GF-D8 (cell line): ENCODE measurements around the gene MAP1B.

Experiments
- DNase-seq: peaks from one replicate; lab custom pipeline; 2025; lab: John Stamatoyannopoulos, UW

The MAP1B gene

DNA sequence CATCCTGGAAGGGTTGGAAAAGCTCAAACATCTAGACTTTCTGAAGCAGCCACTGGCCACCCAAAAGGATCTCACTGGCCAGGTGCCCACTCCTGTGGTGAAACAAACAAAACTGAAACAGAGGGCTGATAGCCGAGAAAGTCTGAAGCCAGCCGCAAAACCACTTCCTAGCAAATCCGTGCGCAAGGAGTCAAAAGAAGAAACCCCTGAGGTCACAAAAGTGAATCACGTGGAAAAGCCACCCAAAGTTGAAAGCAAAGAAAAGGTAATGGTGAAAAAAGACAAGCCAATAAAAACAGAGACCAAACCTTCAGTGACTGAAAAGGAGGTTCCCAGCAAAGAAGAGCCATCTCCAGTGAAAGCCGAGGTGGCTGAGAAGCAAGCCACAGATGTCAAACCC lies 87.6 kb downstream of the MAP1B start:
- DNase-seq: no peak

DNA sequence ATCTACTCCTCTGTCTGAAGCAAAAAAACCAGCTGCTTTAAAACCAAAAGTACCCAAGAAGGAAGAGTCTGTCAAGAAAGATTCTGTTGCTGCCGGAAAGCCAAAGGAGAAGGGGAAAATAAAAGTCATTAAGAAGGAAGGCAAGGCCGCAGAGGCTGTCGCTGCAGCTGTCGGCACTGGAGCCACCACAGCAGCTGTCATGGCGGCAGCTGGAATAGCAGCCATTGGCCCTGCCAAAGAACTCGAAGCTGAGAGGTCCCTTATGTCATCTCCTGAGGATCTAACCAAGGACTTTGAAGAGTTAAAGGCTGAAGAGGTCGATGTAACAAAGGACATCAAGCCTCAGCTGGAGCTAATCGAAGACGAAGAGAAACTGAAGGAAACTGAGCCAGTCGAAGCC lies 88.3 kb downstream of the MAP1B start:
- DNase-seq: no peak

DNA sequence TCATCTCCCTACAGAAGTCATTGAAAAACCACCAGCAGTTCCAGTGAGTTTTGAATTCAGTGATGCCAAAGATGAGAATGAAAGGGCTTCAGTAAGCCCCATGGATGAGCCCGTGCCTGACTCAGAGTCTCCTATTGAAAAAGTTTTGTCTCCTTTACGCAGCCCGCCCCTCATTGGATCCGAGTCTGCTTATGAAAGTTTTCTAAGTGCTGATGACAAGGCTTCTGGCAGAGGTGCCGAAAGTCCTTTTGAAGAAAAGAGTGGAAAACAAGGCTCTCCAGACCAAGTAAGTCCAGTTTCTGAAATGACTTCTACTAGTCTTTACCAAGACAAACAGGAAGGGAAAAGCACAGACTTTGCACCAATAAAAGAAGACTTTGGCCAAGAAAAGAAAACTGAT lies 90.1 kb downstream of the MAP1B start:
- no peak for DNase-seq

DNA sequence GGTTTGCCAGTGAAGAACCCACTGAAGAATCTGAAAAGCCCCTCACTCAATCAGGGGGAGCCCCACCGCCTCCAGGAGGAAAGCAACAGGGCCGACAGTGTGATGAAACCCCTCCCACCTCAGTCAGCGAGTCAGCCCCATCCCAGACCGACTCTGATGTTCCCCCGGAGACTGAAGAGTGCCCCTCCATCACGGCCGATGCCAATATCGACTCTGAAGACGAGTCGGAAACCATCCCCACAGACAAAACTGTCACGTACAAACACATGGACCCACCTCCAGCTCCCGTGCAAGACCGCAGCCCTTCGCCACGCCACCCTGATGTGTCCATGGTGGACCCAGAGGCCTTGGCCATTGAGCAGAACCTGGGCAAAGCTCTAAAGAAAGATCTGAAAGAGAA lies 92.4 kb downstream of the MAP1B start:
- DNase-seq: no peak

DNA sequence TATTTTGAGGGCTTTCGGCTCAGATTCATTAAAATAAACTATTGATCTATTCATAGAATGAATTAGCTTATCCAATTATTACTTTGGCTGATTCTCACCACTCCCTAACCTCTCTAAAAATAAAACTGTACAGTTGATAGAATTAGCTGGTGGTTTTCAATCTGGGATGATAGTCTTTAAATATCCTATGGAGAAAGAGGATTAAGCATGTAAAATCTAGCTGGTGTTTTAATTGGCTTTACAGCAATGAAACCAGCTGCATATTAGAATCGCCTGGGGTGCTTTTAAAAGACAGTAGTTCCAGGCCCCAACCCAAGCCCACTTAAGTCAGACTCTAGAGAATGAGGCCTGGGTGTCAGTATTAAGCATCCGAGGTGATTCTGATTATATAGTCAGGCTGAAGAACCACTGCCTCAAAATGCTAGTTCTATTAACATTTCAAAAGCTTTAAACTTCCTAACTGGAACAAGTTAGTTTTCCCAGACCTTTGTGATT lies 95.1 kb downstream of the MAP1B start:
- no peak for DNase-seq

DNA sequence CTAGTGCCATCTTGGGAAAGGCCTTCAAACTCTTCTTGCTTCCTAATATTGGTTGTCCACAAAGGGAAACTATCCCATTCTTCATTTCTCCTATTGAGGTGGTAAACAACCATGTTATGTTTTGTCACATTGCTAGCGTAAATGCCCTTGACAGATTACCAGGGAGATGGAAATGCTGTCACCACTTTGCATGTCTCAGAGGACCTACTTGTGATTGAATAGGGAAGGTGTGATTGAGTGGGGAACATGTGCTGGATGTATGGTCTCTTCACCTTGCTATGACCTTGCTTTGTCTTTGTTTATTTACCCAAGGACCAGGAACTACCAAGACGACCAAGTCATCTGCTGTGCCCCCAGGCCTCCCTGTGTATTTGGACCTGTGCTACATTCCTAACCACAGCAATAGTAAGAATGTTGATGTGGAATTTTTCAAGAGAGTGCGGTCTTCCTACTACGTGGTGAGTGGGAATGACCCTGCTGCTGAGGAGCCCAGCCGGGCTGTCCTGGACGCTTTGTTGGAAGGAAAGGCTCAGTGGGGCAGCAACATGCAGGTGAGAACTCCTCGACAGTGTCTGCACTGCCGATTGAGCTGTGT lies 96.1 kb downstream of the MAP1B start:
- DNase-seq: no peak

DNA sequence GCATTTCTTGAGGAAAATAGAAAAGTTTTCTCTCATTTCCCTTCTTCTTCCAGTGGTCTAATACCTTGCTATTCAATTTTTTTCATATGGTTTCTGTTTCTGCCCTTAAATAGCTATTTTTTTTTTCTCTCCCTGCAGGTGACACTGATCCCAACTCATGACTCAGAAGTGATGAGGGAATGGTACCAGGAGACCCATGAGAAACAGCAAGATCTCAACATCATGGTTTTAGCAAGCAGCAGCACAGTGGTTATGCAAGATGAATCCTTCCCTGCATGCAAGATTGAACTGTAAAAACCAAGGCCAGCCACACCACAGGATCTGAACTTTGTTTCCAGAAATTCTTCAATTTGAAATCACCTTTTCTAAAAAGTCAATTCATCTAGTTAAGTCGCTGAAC lies 97.7 kb downstream of the MAP1B start:
- no peak for DNase-seq

DNA sequence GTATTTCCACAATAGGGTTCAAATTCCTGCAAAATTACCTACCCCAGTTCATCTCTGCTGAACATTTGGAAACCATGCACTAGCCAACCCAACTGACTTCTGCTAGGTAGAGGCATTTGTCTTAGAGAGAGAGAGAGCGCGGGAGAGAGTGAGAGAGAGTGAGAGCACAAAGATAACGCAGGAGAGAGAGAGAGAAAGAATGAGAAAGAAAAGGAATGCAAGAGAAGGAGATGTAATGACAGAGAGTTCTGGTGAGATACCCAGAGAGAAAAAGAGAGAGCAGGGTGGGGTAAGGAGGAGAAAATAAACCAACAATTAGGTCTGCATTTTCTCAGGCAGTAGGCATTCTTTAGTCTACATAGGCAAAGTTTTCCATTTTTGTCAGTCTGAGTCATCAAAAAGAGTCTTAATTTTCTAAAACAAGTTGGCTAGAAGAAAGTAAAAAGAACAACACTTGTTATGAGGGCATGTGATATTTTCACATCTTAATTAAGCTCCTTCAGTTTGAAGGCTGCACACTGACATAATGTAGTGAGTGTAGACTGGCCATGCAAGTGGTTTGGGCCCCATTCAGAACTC lies 98.2 kb downstream of the MAP1B start:
- DNase-seq: no peak

DNA sequence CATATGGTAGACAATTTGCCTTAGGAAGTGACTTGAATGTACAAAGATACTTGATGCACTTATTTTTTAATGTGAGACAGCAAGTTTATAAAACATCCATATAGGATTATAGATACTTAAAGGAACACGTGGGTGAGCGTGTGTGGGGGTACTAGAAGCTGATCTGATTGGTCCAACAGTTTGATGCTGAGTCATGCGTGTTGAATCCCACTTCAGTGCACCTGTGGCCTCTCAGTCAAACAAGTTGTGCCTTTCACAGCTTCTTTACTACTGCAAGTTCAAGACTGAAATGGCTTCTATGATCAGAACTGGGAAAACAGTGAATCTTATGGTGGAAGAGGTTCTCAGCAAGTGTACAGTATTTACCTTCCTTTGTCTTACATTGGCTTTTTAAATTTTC lies 98.9 kb downstream of the MAP1B start:
- DNase-seq: no peak

DNA sequence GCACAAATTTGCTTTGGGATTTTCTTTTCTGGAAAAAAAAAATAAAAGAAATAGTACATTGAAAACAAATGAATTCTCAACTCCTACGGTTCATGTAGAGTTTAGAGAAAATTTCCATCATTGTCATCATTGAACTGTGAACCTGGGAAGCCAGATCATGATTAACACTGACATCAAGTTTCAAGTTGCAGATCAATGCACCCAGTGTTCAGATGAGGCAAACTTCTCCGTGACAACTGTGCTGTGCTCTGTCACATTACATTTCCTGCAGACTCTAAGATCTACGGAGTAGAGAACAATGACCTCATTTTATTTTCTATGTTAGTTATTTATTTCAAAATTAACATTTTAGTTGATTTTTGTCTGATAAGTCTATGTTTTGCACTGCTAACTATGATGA lies 99.7 kb downstream of the MAP1B start:
- no peak for DNase-seq

DNA sequence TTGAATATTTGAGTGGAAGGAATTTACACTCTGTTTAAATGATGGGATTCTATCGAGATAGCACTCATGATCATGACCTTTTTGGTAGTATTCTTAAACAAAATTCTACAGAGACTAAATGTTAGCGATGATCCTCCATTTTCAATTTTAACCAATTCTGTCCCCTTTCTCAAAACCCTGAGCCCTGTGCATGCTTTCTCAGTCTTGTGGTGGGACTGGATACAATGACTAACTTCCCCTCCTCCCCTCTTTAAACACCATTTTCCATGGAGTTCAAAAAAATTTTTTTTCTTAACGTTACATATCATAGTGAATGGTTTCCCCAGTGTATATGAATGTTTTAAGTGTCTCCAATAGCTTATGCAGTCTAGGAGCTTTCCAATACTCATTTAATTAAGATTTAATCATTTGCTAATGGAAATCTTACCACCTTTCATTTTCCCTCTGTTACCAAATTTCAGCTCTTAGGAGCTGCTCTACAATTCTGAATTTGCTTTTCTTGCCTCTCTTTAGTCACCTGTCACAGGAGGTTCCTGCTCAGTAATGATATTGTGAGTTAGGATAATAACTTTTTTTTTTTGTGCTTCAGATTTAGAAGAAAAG lies 101.2 kb downstream of the MAP1B start:
- DNase-seq: no peak

DNA sequence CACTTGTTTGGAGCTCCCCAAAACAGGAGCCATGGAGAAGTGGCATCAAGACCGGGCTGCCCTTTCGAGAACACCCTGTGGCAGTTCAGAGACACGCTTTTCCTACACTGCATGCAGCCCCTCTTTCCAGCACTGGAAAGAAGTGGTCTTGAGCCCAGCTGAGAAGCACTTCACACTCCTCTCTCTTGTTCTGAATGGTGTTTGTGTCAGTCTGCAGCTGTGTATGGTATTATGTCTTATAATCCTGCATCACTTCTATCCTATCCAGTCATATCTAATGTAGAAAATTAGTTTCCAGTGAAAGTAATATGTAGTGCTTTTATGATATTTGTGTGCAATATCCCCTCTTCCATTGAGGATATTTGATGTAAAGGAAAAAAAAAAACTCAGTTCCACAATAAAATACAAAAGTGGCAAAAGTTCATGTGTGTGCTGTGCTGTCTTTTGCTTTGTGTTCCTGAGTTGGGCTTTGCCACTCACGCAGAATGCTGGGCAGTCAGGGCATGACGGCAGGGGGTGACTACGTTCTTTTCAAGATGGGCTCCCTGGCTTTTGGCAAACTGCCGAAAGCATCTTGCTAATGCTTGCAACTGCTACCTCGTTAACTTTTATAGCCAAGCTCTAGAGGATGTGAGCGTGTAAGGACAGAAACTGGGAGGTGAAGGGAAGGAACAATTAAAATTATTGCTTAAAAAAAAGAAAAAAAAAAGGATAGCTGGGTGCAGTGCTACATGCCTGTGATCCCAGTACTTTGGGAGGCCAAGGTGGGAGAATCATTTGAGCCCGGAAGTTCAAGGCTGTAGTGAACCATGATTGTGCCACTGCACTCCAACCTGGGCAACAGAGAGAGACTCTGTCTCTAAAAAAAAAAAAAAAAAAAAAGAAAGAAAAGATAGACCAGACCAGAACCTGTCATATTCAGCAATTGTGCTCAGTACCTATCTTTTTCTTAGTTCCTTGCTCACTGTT lies 102.2 kb downstream of the MAP1B start:
- no peak for DNase-seq

DNA sequence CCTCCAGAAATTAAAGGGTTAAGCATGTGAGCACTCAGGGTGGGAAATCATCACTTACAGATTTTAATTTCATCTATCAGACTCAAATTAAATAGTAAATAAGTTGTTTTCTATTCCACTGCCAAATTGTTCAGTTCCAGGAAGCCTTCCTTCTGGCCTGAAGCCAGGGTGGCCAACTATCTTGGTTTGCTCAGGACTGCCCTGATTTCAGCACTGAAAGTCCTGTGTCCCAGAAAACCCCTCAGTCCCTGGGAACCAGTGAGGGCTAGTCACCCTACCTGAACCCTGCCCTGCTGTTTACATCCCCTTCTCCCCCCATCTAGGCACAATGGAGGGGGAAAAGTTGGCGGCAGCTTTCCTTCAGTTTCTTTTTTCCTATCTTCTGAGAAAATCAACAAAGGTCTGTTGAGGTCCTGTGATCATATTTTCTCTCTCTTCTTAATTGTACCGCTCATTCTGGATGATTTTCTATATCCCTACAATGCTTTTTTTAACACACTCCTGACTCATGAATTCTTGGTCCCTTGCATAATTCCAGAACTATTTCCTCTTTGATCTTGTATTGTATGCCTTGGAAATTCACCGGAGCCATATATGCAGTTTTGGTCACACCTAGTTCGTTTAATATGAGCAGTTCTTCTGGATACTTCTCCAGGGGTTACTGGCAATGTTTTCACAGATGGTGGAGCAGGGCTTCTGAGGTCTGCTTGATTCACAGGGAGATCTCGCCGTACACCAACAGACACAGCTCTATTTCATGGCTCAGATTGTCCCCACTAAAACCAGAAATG lies 103.8 kb downstream of the MAP1B start:
- DNase-seq: no peak

DNA sequence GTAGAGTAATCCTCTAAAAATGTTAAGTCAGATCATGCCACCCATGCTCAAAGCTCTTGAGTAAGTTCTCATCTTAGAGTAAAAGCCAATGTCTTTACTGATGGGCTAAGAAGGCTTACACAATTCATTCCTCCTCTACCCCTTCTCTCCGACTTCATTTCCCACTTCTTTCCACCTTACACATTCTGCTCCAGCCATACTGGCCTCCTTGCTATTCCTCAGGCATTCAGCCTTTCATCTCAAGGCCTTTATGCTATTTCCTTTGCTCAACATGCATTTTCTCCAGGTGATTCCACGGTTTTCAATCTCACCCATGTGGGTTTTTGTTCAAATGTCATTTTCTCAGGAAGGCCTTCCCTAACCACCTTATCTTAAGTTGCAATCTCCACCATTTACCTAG lies 104.9 kb downstream of the MAP1B start:
- DNase-seq: no peak

DNA sequence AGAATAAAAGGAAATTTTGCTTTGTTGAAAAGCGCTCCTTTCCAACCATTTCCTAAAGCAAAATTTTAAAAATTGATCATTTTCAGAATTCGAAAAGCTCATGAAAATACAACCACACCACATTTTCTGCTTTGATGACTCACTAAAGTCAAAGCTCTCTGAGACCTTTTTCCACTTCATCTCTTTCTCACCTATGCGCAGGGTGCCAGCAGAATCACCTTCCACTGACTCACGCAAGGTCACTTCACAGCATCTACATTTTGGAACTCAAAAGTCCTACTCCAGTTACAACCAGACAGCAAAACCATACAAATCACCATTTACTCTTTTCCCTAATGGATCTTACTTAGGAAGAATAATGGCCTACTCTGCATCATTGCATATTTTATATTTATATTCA lies 106.2 kb downstream of the MAP1B start:
- no peak for DNase-seq

DNA sequence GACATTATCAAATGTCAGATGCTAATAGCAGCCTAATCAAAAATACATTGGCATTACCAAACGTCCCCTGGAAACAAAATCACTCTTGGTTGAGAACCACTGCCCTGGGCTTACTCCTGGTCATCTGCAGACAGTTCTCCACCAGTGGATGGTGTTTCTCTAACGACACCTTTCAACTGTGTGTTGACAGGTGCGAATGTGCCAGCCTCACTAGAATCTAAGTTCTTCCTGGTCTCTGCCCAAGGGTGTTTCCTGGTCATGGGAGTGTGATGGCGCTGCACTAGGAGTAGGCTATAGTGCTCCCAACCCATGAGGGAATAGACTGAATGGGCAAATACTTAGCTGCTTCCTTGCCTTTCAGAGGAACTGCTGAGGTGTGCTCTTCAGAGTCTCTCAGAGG lies 106.9 kb downstream of the MAP1B start:
- no peak for DNase-seq

DNA sequence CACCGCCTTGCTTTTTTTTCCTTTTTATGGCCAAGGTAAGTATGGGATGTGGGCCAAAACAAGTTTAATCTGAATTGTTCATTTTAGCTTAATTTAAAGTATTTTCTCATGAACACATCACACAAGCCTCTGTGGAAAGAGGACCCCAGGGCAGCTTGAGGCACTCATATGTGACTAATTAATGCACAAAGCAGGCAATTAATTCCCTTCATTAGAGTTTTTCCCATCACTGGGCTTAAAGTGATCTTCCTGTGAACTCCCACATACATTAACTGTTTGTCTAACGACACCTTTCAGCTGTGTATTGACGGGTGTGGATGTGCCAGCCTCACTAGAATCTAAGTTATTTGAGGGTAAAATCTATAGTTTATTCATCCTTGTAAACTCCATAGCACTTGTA lies 109.5 kb downstream of the MAP1B start:
- DNase-seq: no peak

DNA sequence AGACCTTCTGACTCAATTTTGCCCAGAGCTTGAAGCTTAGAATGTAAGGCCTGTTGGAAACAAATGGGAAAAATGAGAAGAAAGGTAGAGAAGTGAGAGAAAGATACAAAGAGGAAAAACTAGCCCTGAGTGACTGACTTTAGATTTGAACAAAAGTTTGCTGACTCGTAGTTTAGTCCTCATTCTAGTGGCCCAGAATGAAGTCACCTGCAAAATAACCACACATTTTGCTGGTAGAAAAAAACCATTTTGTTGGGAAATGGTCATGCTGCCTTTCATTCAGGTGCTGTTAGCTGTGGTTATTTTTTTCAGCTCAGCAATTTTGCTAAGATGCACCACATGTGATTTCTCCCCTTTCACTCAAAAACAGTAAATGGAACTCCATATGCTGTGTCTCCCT lies 113.8 kb downstream of the MAP1B start:
- no peak for DNase-seq

DNA sequence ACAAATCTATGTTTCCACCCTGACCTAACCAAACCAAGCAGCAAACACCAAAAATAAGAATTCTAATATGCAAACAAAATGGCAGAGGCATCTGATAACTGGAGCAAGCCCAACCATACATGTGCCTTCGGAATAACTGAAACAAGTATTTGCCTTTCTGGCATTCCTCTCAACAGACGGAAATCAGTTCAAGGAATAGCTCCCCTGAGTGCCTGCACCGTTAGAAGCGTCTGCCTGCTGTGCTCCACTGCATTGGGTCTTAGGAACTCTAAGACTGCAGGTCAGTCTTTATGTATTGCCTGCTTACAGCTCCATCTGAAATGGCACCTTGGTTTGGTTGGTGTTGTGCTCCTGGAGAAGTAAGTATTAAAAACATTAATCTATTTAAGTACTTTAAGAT lies 114.3 kb downstream of the MAP1B start:
- DNase-seq: no peak

DNA sequence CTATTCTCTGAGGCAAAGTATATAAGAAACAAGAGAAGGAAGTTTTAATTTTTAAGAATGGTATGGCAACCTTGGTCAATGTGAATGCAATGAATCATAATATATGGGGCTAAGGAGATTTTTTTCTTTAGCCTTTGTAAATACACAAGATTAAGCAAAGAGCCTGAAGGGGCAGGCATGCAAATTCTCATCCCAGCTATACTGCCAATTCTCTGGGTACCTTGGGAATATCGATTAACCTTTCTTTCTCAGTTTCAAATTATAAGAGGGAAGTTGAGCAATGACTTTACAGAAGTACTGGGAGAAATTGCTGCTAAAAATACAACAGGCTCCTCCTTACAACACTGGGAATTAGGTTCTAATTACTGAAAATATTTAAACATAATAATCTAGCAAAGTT lies 115.2 kb downstream of the MAP1B start:
- DNase-seq: no peak

DNA sequence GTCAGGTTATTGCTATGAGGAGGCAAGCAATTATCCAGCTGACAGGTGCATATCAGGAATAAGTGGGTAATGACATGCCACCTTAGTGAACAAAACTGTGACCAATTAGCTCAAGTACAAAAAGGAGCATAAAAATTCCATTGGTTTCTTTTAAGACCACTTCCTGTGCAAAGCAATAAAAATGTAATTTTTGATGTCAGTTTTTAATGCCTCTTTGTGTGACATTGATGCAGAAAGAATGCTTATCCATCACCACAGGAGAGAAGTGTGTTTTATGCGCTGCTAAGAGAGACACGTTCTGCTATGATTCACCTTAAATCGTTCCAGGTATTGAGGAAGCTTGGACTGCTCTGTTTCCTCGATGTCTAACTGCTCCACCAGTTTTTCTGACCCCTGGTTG lies 116.1 kb downstream of the MAP1B start:
- no peak for DNase-seq

DNA sequence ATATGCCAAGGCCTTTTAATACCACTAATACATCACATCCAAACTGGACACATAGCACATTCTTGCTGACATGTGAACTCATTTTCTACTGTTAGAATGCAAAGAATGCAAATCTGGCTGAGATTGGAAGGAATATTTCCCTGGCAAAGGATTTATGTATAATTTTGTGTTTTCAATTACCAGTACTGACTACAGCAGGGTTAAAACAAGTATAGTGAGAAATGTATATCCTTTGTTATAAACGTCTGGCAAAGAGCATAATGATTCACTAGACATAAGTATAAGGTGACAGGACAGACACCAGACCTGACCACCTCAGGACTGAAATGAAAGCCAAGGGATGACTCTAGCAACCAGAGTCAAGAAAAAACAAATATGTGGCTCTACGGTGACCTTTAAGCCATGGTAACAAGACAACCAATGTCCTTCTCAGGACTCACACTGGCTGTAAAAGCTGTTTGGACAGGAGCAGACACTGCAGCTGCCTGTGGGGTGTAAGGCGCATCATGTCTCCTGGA lies 117.7 kb downstream of the MAP1B start:
- no peak for DNase-seq
